NCI-H2227 (cell line): ENCODE measurements around the gene ANKRD62.
A peak's percentile ranks its signal among the peaks of the same experiment; 100 is the strongest.

ENCODE experiments used
- DNase-seq: peaks from one replicate; lab custom pipeline; 2025; ENCODE audit not compliant: unreplicated experiment; lab: John Stamatoyannopoulos, UW

ANKRD62 gene

DNA sequence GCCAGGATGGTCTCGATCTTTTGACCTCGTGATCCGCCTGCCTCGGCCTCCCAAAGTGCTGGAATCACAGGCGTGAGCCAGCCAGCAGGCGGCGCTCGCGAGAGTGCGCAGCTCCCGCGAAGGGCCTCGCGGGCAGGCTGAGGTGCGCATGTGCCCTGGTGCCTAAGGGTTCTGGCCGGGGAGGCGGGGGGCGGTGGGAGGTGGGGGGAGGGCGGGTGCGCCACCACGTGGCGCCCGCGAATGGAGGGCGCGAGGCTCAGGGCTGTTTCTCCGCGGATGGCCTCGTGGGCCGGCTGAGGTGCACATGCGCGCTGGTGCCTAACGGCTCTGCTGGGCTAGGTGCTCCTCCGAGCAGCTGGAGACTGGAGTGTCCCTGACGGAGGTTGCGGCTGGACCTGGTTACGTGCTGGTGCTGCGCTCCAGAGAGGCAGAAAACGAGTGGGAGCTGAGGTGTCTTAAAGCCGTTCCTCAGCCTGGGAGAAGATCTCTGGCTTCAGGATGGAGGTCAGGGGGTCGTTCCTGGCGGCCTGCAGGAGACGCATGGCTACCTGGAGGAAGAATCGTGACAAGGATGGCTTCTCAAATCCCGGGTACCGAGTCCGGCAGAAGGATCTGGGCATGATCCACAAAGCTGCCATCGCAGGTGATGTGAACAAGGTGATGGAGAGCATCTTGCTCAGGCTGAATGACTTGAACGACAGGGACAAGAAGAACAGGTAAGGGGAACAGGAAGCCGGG lies at the start of gene ANKRD62:
Gene ANKRD62 (plus strand): TSS at position 324 of the 738 bp plus-strand sequence. CDS start 175 bp downstream, at position 499.
- no peak for DNase-seq

- DNase-seq: no peak
Measured at GRCh38 chr18:12044591-12044990, 49.1 kb upstream of the ANKRD62 start.

- no peak for DNase-seq
Measured at GRCh38 chr18:12046046-12046750, 47.4 kb upstream of the ANKRD62 start.

- DNase-seq: no peak
Measured at GRCh38 chr18:12046751-12047335, 46.8 kb upstream of the ANKRD62 start.

DNA sequence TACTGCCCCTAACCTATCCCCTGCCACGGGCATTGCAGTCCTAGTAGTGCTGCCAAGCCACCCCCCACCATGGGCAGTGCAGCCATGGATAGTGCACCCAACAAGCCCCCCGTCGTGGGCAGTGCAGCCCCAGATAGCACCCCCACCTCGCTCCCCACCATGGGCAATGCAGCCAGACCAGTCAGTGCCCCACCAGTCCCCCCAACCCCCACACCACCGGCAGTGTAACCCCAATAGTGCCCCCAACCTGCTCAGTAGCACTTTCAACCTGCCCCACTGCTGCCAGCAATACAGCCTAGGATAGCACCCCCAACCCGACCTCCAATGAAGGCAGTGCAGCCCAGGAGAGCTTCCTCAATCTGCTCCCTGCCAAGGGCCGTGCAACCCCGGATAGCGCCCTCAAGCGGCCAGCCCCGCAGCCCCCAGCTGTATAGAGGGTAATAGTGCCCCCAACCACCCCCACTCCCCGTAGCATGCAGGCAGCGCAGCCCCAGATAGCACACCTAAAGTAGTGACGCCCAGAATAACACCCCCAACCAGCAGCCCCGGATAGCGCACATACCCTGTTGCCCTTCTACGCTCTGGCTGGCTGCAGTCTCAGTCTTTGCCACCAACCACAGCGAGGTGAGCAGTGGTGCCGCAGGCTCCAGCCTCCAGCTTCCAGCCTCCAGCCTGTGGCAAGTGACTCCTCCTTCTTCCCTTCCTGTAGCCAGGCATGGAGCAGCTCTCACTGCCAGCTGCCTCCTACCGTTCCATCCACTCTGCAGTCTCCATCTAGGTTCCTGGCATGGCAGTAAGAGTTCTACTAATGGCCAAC lies 45.4 kb upstream of the ANKRD62 start:
- DNase-seq: no peak

GRCh38 chr18:12048827-12049175 lies 44.8 kb upstream of the ANKRD62 start:
- DNase-seq: no peak

- no peak for DNase-seq
Measured at GRCh38 chr18:12049978-12050811, 43.4 kb upstream of the ANKRD62 start.

GRCh38 chr18:12052866-12053265 lies 40.8 kb upstream of the ANKRD62 start:
- DNase-seq: no peak

GRCh38 chr18:12053289-12053688 lies 40.4 kb upstream of the ANKRD62 start:
- DNase-seq: no peak

- DNase-seq: no peak
Measured at GRCh38 chr18:12056034-12056883, 37.4 kb upstream of the ANKRD62 start.

DNA sequence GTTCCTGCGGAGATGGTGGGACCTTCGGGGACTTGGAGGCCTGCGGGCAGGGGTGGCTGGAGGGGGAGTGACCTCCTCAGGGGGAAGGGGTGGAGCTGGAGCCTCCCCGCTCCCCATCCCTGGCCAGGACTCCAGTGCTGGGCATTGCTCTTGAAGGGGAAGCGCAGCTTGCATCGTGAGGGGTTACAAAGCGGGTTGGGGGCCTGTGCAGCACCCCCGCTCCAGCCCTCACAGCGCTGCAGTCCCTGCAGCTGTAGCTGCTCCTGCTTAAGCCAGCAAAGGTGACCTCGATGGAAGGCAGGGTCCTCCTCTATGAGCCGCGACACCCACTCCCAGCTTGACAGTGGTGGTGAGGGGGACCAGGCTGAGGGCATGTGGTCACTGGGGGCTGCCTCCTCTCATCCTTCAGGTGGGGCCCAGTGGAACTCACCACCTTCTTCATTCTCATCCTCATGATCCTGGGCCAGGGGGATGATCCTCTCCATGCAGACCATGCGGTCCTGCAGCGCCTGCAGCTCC lies 36.7 kb upstream of the ANKRD62 start:
- no peak for DNase-seq

DNA sequence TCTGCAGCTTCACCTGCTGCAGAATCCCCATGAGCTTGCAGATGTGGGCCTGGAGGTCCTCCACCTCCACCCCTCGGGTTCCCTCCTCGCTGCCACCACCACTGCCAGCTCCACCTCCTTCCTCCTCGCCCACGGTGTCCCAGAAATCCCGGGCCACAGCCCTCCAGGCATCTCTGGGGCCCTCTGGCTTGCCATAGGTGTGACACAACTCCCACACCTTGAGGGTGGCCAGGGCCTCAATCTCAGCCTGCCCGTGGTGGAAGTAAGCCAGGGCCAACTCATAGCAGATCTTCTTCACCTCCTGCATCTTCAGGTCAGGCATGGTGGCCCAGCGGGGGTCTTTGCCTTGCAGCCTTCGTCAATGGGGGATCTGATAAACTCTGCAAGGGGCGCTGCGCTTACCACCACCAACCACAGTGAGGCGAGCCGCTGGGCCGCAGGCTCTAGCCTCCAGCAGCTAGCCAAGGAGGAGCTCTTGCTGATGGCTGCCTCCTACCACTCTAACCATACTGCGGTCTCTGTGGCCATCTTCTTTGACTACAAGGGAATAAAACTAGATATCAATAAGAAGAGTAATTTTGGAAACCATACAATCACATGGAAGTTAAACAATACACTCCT lies 36.1 kb upstream of the ANKRD62 start:
- no peak for DNase-seq

DNA sequence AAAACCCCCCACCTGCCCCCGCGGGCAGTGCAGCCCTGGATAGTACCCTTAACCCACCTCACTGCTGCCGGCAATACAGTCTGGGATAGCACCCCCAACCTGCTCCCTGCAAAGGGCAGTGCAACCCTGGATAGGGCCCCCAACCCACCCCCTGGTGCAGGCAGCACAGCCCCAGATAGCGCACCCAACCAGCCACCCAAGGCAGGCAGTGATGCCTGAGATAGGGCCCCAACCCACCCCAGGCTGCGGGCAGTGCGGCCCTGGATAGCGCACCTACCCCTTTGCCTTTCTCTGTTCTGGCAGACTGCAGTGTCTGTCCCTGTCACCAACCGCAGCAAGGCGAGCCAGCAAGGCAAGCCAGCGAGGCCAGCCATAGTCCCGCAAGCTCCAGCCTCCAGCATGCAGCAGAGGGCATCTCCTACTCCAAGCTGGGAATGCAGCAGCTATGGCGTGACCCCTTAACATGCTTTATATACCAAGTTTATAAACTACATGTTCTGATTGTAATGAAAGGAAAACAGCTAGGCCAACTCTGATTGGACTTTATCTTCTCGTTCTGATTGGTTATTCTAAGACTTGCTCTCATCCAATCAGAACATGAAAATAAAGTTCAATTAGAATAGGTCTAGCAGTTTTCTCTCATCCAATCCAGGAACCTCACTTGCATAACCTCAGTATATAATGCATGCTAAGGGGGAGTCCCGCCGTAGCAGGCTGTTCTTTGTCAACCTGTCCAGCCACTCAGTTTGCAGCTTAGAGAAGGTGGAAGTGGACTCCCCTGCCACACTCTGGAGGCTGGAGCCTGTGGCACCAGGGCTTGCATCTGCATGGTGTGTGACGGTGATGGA lies 34.1 kb upstream of the ANKRD62 start:
- DNase-seq: peak; percentile 75

DNA sequence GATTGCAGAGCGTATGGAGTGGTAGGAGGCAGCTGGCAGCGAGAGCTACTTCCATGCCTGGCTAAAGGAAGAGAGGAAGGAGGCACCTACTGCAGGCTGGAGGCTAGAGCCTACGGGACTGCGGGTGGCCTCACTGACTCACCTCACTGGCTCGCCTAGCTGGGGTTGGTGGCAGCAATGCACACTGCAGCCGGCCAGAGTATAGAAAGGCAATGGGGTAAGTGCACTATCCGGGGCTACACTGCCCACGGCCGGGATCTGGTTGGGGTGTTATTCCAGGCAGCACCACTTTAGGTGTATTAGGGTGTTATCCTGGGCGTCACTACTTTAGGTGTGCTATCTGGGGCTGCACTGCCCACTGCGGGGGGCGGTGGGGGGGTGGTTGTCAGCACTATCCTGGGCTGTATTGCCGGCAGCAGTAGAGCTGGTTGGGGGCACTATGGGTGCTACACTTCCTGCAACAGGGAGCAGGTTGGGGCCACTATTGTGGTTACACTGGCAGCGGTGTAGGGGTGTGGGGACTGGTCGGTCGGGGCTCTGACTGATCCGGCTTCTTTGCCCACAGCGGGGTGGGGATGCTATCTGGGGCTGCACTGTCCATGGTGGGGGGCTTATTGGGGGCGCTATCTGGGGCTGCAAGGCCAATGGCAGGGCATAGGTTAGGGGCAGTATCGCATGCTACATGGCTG lies 33.3 kb upstream of the ANKRD62 start:
- no peak for DNase-seq

- DNase-seq: no peak
Measured at GRCh38 chr18:12061685-12062084, 32.0 kb upstream of the ANKRD62 start.

- DNase-seq: no peak
Measured at GRCh38 chr18:12062974-12063373, 30.7 kb upstream of the ANKRD62 start.

GRCh38 chr18:12064086-12064763 lies 29.4 kb upstream of the ANKRD62 start:
- no peak for DNase-seq
